Transverse colon (tissue), 4 donors: ENCODE data around the gene ABCB4. TPM values are rescaled to one million over a fixed set of nuclear protein-coding genes. Genes with fewer than 3 reads are reported as not detected.

Experiments
- DNase-seq: peaks from one replicate; pipeline ENCODE4 v3.0.0-alpha.2; 2019
- H3K27ac ChIP-seq, 4 donors: fragments of 200-600 bp; sonication (generic); 2 replicates each; pipeline ENCODE4 v1.5.1; 2016 to 2018; ENCODE audit warnings: inconsistent platforms in 4 of 4
- H3K27me3 ChIP-seq: fragments of 200-600 bp; sonication (generic); 2 replicates; pipeline ENCODE4 v1.5.1; 2017; ENCODE audit warnings: inconsistent platforms
- H3K36me3 ChIP-seq, 4 donors: fragments of 200-600 bp; sonication (generic); 2 replicates each; pipeline ENCODE4 v1.5.1; 2017 to 2019; ENCODE audit warnings: inconsistent platforms in 4 of 4
- H3K4me1 ChIP-seq, 4 donors: fragments of 200-600 bp; sonication (generic); 2 replicates each; pipeline ENCODE4 v1.5.1; 2017 to 2020; ENCODE audit warnings: inconsistent platforms in 4 of 4
- H3K4me3 ChIP-seq, 4 donors: fragments of 200-600 bp; sonication (generic); 1 replicate in 1 of 4; 2 replicates in 3 of 4; pipeline versions ENCODE4 v1.5.1 to v1.6.1; 2017 to 2019; ENCODE audit warnings: inconsistent platforms in 4 of 4
- H3K9me3 ChIP-seq, 2 donors: fragments of 200-600 bp; sonication (generic); 2 replicates each; pipeline ENCODE4 v1.5.1; 2017 to 2019; ENCODE audit warnings: inconsistent platforms in 2 of 2
- CTCF ChIP-seq, 5 experiments: fragments of 200-600 bp in 3 of 5; fragments of 450-650 bp in 2 of 5; sonication (generic) in 3 of 5; IDR thresholded peaks; 1 replicate in 2 of 5; 2 replicates in 3 of 5; pipeline ENCODE4 v1.5.1; 2016 to 2017; ENCODE audit warnings: antibody characterized with exemption in 5 of 5, inconsistent platforms in 3 of 5, mild to moderate bottlenecking in 2 of 5, moderate library complexity in 1 of 5
- EP300 ChIP-seq: sonication (generic); formaldehyde crosslinking; IDR thresholded peaks from one replicate; pipeline ENCODE4 v1.6.1; 2017; ENCODE audit warnings: antibody characterized with exemption, low read depth
- POLR2A ChIP-seq: fragments of 450-650 bp; IDR thresholded peaks from one replicate; pipeline ENCODE4 v1.6.1; 2016; ENCODE audit warnings: antibody characterized with exemption, mild to moderate bottlenecking, moderate library complexity
- POLR2AphosphoS5 ChIP-seq, 3 donors: sonication (generic); formaldehyde crosslinking; IDR thresholded peaks; one replicate each; pipeline ENCODE4 v1.6.1; 2016; ENCODE audit warnings: antibody characterized with exemption in 3 of 3
- WGBS, 2 donors: methylation state at CpG; one replicate each; pipeline ENCODE4 v1.1.5; 2018; ENCODE audit warnings: low coverage in 1 of 2; 5-methylcytosine and 5-hydroxymethylcytosine counted together
- in situ Hi-C, 4 donors: fragments of 200-750 bp; cut with MboI; loops; one replicate each; pipeline versions ENCODE4 v1.15.0 to v1.15.1; 2017; ENCODE audit warnings: low sequenced_read_pairs in 3 of 4, low pct_ligation_motif_present in 1 of 4, low pct_unique_long_range_greater_than_20kb in 1 of 4
- intact Hi-C: fragments of 100-400 bp; cut with DNase I; formaldehyde crosslinking; loops from one replicate; pipeline ENCODE4 v1.15.1; 2023; ENCODE audit warnings: low total_unique reads
- total RNA-seq, 4 donors: library from RNA; depleted of rRNA; stranded (reverse); fragments of >200 nt; gene quantifications; one replicate each; pipeline ENCODE4 v1.1.0, GENCODE V29; 2016

The ABCB4 gene
- total RNA-seq, 4 donors from 2014 or later: 1.1 to 16.1 (median 2.5) TPM; not detected in 1

GRCh38 chr7:87459941-87460340, 15.5 kb downstream of the ABCB4 start:
- H3K4me1 ChIP-seq: peaks cover 0 to 1% (median 0%) of the 10 kb centered on the region in 4 donors
- no peaks in the 10 kb centered on the region for H3K27me3 ChIP-seq
- no peak for DNase-seq
- H3K9me3 ChIP-seq: no peaks in the 10 kb centered on the region
- no peak overlapping the region for H3K4me3 ChIP-seq
- no peaks in the 10 kb centered on the region for H3K36me3 ChIP-seq
- H3K27ac ChIP-seq: no peak overlapping the region
- 88 to 90% methylated on average over 2 of the region's 2 CpGs for WGBS, 2 donors
- TF ChIP-seq EP300: no peak
- no peak for TF ChIP-seq POLR2AphosphoS5 (IDR thresholded peaks at IDR 0.05)
- TF ChIP-seq CTCF (IDR thresholded peaks at IDR 0.05): no peak
- no peak for TF ChIP-seq POLR2A
- intact Hi-C loops: no loop called here
- in situ Hi-C loops: no loop called here

DNA sequence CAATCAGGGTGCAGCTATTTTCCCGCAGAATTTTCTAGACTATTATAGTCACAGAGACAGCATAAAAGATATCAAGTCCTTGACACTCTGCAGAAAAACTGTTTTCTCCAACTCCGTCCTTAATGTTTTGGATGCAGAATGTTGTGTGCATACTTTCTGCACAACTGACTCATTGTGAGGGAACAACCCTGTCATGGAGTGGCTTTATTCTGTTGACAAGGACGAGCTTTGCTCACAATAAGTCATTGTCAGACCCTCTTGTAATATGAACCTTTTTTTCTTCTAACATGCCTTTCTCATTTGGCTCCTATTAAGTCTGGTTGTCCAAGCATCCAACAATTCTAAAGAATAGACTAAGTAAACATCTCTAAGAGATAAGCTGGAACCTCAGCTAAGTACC, 17.3 kb downstream of the ABCB4 start:
- no peaks in the 10 kb centered on the region for H3K36me3 ChIP-seq
- no peaks in the 10 kb centered on the region for H3K4me1 ChIP-seq
- intact Hi-C loops (no loop called here), in situ Hi-C loops (no loop called here)
- H3K9me3 ChIP-seq: no peaks in the 10 kb centered on the region
- H3K4me3 ChIP-seq: no peak overlapping the region
- DNase-seq: no peak
- no peak for TF ChIP-seq POLR2AphosphoS5 (IDR thresholded peaks at IDR 0.05)
- TF ChIP-seq EP300: no peak
- TF ChIP-seq POLR2A: no peak
- TF ChIP-seq CTCF (IDR thresholded peaks at IDR 0.05): no peak
- H3K27ac ChIP-seq: no peak overlapping the region
- no peaks in the 10 kb centered on the region for H3K27me3 ChIP-seq
- WGBS, 2 donors: 75 to 83% methylated on average over 3 of the region's 3 CpGs

- no peak overlapping the region for H3K27ac ChIP-seq
- DNase-seq: no peak
- in situ Hi-C loops: no loop called here
- H3K27me3 ChIP-seq: no peaks in the 10 kb centered on the region
- WGBS, 2 donors: 47 to 66% methylated on average over 2 of the region's 2 CpGs
- H3K4me1 ChIP-seq: no peaks in the 10 kb centered on the region
- H3K9me3 ChIP-seq: no peaks in the 10 kb centered on the region
- TF ChIP-seq POLR2AphosphoS5 (IDR thresholded peaks at IDR 0.05): no peak
- TF ChIP-seq EP300: no peak
- TF ChIP-seq POLR2A: no peak
- TF ChIP-seq CTCF (IDR thresholded peaks at IDR 0.05): no peak
- H3K36me3 ChIP-seq: no peaks in the 10 kb centered on the region
- intact Hi-C loops: no loop called here
- no peak overlapping the region for H3K4me3 ChIP-seq
Observed at GRCh38 chr7:87456247-87456646, 19.2 kb downstream of the ABCB4 start.

- Histone ChIP-seq H3K27ac (no peak overlapping the region), H3K4me1 (no peaks in the 10 kb centered on the region), H3K27me3 (no peaks in the 10 kb centered on the region), H3K36me3 (no peaks in the 10 kb centered on the region), H3K9me3 (no peaks in the 10 kb centered on the region), H3K4me3 (no peak overlapping the region)
- no peak for DNase-seq
- in situ Hi-C loops (no loop called here), intact Hi-C loops (no loop called here)
- no peak for TF ChIP-seq EP300
- TF ChIP-seq POLR2AphosphoS5 (IDR thresholded peaks at IDR 0.05): no peak
- no peak for TF ChIP-seq CTCF (IDR thresholded peaks at IDR 0.05)
- no peak for TF ChIP-seq POLR2A
- WGBS, 2 donors: 79 to 87% methylated on average over 4 of the region's 4 CpGs
Observed at GRCh38 chr7:87452279-87452678, 23.2 kb downstream of the ABCB4 start.
